Measurements from ENCODE around the gene TADA3. TPM values are rescaled to one million over a fixed set of nuclear protein-coding genes. Genes with fewer than 3 reads are reported as not detected.

Gene TADA3
- total and polyA plus RNA-seq, 2 donors (not counting 3 experiments of a cell fraction or from before 2014, with no cell fraction given): 27.8 to 31.0 TPM

- no TSS peak for BruUV-seq (replicated peaks)
- Histone ChIP-seq H3K9me1 (replicated peaks; ENCODE audit: control insufficient read depth, extremely low read depth, insufficient read depth, low read length) (no peaks in the 10 kb centered on the region), H2AFZ (ENCODE audit: low read depth, low read length) (no peak overlapping the region), H3K4me1 (ENCODE audit: control insufficient read depth, extremely low read depth, insufficient read depth, low read length) (peaks cover 12% of the 10 kb centered on the region), H3K27ac (ENCODE audit: insufficient read depth, low read depth, low read length) (no peak overlapping the region), H3K79me2 (ENCODE audit: control insufficient read depth, insufficient read depth, low read length) (no peaks in the 10 kb centered on the region), H4K20me1 (replicated peaks; ENCODE audit: control insufficient read depth, extremely low read depth, insufficient read depth, low read length) (no peaks in the 10 kb centered on the region), H3K9me3 (replicated peaks; ENCODE audit: control insufficient read depth, insufficient read depth, low read length) (no peaks in the 10 kb centered on the region), H3K4me2 (ENCODE audit: insufficient read depth, low read length) (no peak overlapping the region), H3K4me3 (replicated peaks in 1 of 3; ENCODE audit: insufficient read depth in 1 of 3, low read depth in 1 of 3, low read length in 3 of 3) (no peak overlapping the region), H3K27me3 (ENCODE audit: control insufficient read depth in 2 of 2, insufficient read depth in 2 of 2, low read length in 2 of 2) (no peaks in the 10 kb centered on the region), H3K9ac (replicated peaks; ENCODE audit: extremely low read depth, insufficient read depth, low read length) (no peak overlapping the region), H3K36me3 (ENCODE audit: control insufficient read depth in 2 of 2, extremely low read depth in 1 of 2, insufficient read depth in 2 of 2, low read length in 2 of 2) (peaks cover 0 to 22% of the 10 kb centered on the region in 2 experiments)
- dilution Hi-C loops (cut with MboI; ENCODE audit: extremely low pct_ligation_motif_present, low sequenced_read_pairs): no loop called here
- DNase-seq (ENCODE audit: low read depth, low spot score) (no peak), FAIRE-seq (no peak)
- TF ChIP-seq GATA2 (IDR thresholded peaks at IDR 0.05; ENCODE audit: insufficient read depth, insufficient read length, low read depth, low read length) (no peak), MAX (IDR thresholded peaks at IDR 0.05; ENCODE audit: insufficient read depth, insufficient read length) (no peak), JUN (IDR thresholded peaks at IDR 0.05; ENCODE audit: borderline replicate concordance, insufficient read depth, insufficient read length, low read depth) (no peak), FOS (IDR thresholded peaks at IDR 0.05; ENCODE audit: borderline replicate concordance, insufficient read depth, low read length) (no peak), EZH2 (IDR thresholded peaks at IDR 0.05; ENCODE audit: borderline replicate concordance, low read depth, low read length, severe bottlenecking) (no peak), POLR2AphosphoS5 (IDR thresholded peaks at IDR 0.05; ENCODE audit: insufficient read depth, low read depth, low read length) (no peak), MYC (IDR thresholded peaks at IDR 0.05; ENCODE audit: low read depth, low read length) (no peak), POLR2A (IDR thresholded peaks at IDR 0.05; ENCODE audit: low read depth, low read length) (no peak), CTCF (IDR thresholded peaks at IDR 0.05; ENCODE audit: extremely low read depth in 1 of 2, insufficient read depth in 1 of 2, low read depth in 1 of 2, low read length in 2 of 2) (no peak)
- CTCF ChIA-PET: interaction anchor here (1.2 kb wide), 1 partner anchor 13 kb away, joined by 3 read pairs; the partner anchor contains the start of gene CAMK1
- intact Hi-C loops (cut with micrococcal nuclease): no loop called here
- POLR2A ChIA-PET: no interaction called here
Measured at GRCh38 chr3:9757427-9757826, 34.8 kb downstream of the TADA3 start.
